ENCODE results near the gene ZNRD2. TPM values are rescaled to one million over a fixed set of nuclear protein-coding genes. Genes with fewer than 3 reads are reported as not detected.

The ZNRD2 gene
- total and polyA plus RNA-seq, 10 of the 15 experiments (the other 5 are each of a cell fraction or from before 2014, with no cell fraction given): 7.9 to 111 (median 55.4) TPM

- H4K20me1 ChIP-seq (ENCODE audit: control insufficient read depth, insufficient read depth): no peaks in the 10 kb centered on the region; the same call in 1 of the 2 replicates
- FAIRE-seq: no peak
- CTCF ChIA-PET: interaction anchor here (0.6 to 3.8 kb wide), 11 partner anchors 10 to 286 kb away, joined by 3 to 35 read pairs (median 6); partner anchors contain the start of genes FAM89B, SIPA1 and ZNRD2
- peak overlapping the region; percentile 100 for H3K4me3 ChIP-seq
- no peak for DNase-seq (ENCODE audit: low read depth, low spot score)
- H3K27ac ChIP-seq (ENCODE audit: control insufficient read depth, insufficient read depth): peak overlapping the region; percentile 64
- 0 out of 2 replicates have a peak, but pooled peaks have one; percentile 38 for TF ChIP-seq YY1 (IDR thresholded peaks at IDR 0.05; ENCODE audit: low read depth, low read length)
- no peak for TF ChIP-seq MTA3 (IDR thresholded peaks at IDR 0.05; ENCODE audit: borderline replicate concordance, low read length)
- peak; percentile 42; the same call in 1 of the 2 replicates for TF ChIP-seq NR2F1 (conservative IDR thresholded peaks at IDR 0.05)
- peak; percentile 55; the same call in 1 of the 2 replicates for TF ChIP-seq SMARCA5 (IDR thresholded peaks at IDR 0.05)
- TF ChIP-seq EGR1 (IDR thresholded peaks at IDR 0.05; ENCODE audit: borderline replicate concordance in 1 of 2, low read depth in 2 of 2, low read length in 2 of 2): peak in 1 of 2 experiments; percentile 63; a peak in 1 of 3 replicates
- TF ChIP-seq PRDM15 (CRISPR knock-in tag; IDR thresholded peaks at IDR 0.05): no peak
- TF ChIP-seq, protein P1, sequence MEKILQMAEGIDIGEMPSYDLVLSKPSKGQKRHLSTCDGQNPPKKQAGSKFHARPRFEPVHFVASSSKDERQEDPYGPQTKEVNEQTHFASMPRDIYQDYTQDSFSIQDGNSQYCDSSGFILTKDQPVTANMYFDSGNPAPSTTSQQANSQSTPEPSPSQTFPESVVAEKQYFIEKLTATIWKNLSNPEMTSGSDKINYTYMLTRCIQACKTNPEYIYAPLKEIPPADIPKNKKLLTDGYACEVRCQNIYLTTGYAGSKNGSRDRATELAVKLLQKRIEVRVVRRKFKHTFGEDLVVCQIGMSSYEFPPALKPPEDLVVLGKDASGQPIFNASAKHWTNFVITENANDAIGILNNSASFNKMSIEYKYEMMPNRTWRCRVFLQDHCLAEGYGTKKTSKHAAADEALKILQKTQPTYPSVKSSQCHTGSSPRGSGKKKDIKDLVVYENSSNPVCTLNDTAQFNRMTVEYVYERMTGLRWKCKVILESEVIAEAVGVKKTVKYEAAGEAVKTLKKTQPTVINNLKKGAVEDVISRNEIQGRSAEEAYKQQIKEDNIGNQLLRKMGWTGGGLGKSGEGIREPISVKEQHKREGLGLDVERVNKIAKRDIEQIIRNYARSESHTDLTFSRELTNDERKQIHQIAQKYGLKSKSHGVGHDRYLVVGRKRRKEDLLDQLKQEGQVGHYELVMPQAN (conservative IDR thresholded peaks at IDR 0.05): 0 out of 2 replicates have a peak, but pooled peaks have one; percentile 80
- TF ChIP-seq BHLHE40 (IDR thresholded peaks at IDR 0.05; ENCODE audit: borderline replicate concordance in 1 of 2, low read depth in 2 of 2, low read length in 1 of 2): peak in 1 of 2 experiments; percentile 48; a peak in 2 of 4 replicates
- peak; percentile 73 for TF ChIP-seq LARP7 (IDR thresholded peaks at IDR 0.05)
- H3K4me2 ChIP-seq (ENCODE audit: control insufficient read depth, insufficient read depth): peak overlapping the region; percentile 94
- H3K27me3 ChIP-seq (replicated peaks in 1 of 2; ENCODE audit: control insufficient read depth in 2 of 2, insufficient read depth in 2 of 2, low read length in 1 of 2): no peaks in the 10 kb centered on the region
- no TSS peak for BruUV-seq (replicated peaks)
- peaks cover 17 to 21% of the 10 kb centered on the region in 2 experiments; a peak in 3 of 4 replicates for H3K36me3 ChIP-seq (ENCODE audit: control insufficient read depth in 2 of 2, insufficient read depth in 2 of 2, low read length in 1 of 2)
- SMC1A ChIA-PET (ENCODE audit: uncharacterized antibody, unreplicated experiment): interaction anchor here (1.2 to 1.7 kb wide), 8 partner anchors 10 to 273 kb away, joined by 3 to 21 read pairs (median 6); partner anchors contain the start of genes CCDC85B, FIBP, SIPA1 and ZNRD2
- H3K9me3 ChIP-seq (replicated peaks; ENCODE audit: control insufficient read depth, insufficient read depth, low read length): no peaks in the 10 kb centered on the region
- intact Hi-C loops (cut with micrococcal nuclease; ENCODE audit: unreplicated experiment) (loop anchor here (1.0 to 2.0 kb wide), 5 partner anchors 23 to 75 kb away; partner anchors contain the start of genes SIPA1 and ZNRD2), in situ Hi-C loops (cut with MboI) (no loop called here)
- POLR2A ChIA-PET: interaction anchor here (0.5 to 5.0 kb wide), 19 partner anchors 11 to 327 kb away, joined by 3 to 41 read pairs (median 6); partner anchors contain the start of genes C11orf68, EHBP1L1, FAM89B and MUS81
- H3K79me2 ChIP-seq (ENCODE audit: control insufficient read depth, insufficient read depth, low read length): peaks cover 72% of the 10 kb centered on the region
- H3K4me1 ChIP-seq (ENCODE audit: control insufficient read depth, insufficient read depth, low read length): peaks cover 24% of the 10 kb centered on the region
- peak; percentile 11 for ATAC-seq
- H3K9ac ChIP-seq (ENCODE audit: control insufficient read depth, insufficient read depth, low read length): peak overlapping the region; percentile 68
- RAD21 ChIA-PET (ENCODE audit: unreplicated experiment): interaction anchor here (0.7 to 4.0 kb wide), 15 partner anchors 16 to 283 kb away, joined by 3 to 36 read pairs (median 5); partner anchors contain the start of genes DPF2, EHBP1L1, FAM89B and KAT5
- 14% methylated on average over 22 of the region's 50 CpGs for WGBS (ENCODE audit: insufficient coverage, insufficient replicate concordance, low lambda C conversion rate, missing lambda C conversion rate)
- H2AFZ ChIP-seq (ENCODE audit: control insufficient read depth, low read depth, low read length): no peak overlapping the region
These were observed 45.8 kb downstream of the ZNRD2 start for GRCh38 chr11:65615950-65616574.
